A549 (cell line): ENCODE results near the gene GPR108. TPM values are rescaled to one million over a fixed set of nuclear protein-coding genes. Genes with fewer than 3 reads are reported as not detected.
"Not testable (repeated sequence)": the region's sequence is repeated elsewhere in the genome, so short reads cannot be mapped to it uniquely, and the experiment has no call there.

ENCODE experiments used
- ATAC-seq, 2 experiments: fragments of 200-7000 bp in 1 of 2; fragments of >200 bp in 1 of 2; cut with Nextera tagmentation in 1 of 2; cut with Tn5 transposase in 1 of 2; 3 replicates each; pipeline versions ENCODE4 v1.8.0 to v1.9.1; 2018 to 2020; ENCODE audit warnings: mild to moderate bottlenecking in 1 of 2, moderate library complexity in 1 of 2
- CTCF ChIA-PET: fragments of 300-600 bp; sonication (Branson Sonifier 250); formaldehyde crosslinking; extraction: SDS; loops from one replicate; lab custom pipeline; 2021; ENCODE audit warnings: antibody characterized with exemption, inconsistent platforms; lab: Yijun Ruan, JAX
- POLR2A ChIA-PET: fragments of 350-600 bp; formaldehyde crosslinking; extraction: SDS; loops from one replicate; lab custom pipeline; 2021; ENCODE audit warnings: antibody characterized with exemption, inconsistent platforms; lab: Yijun Ruan, JAX
- DNase-seq, 2 experiments: peaks; one replicate each; pipeline versions ENCODE4 v3.0.0 to v3.0.0-alpha.2; 2011 to 2016; ENCODE audit warnings: low read depth in 1 of 2, low spot score in 1 of 2
- FAIRE-seq: peaks from 2 replicates; lab custom pipeline; 2011; peaks lifted over from hg19 to GRCh38; lab: Jason Lieb, UNC
- H3K27ac ChIP-seq, 2 experiments: fragments of >200 bp; sonication (Bioruptor Twin); formaldehyde crosslinking; 3 replicates each; pipeline ENCODE4 v1.5.1; 2016 to 2017
- H3K4me1 ChIP-seq: fragments of >200 bp; sonication (Bioruptor Twin); formaldehyde crosslinking; 3 replicates; pipeline ENCODE4 v1.6.1; 2016
- H3K4me2 ChIP-seq: fragments of >200 bp; sonication (Bioruptor Twin); formaldehyde crosslinking; 3 replicates; pipeline ENCODE4 v1.6.1; 2016
- H3K4me3 ChIP-seq: fragments of >200 bp; sonication (Bioruptor Twin); formaldehyde crosslinking; 3 replicates; pipeline ENCODE4 v1.5.1; 2016
- H3K9me3 ChIP-seq: fragments of >200 bp; sonication (Bioruptor Twin); formaldehyde crosslinking; 3 replicates; pipeline ENCODE4 v1.6.1; 2016
- BHLHE40 ChIP-seq: IDR thresholded peaks from 2 replicates; pipeline ENCODE4 v1.6.1; 2012; ENCODE audit warnings: low read depth, low read length, inconsistent platforms
- CBX2 ChIP-seq: fragments of 200-600 bp; sonication (generic); IDR thresholded peaks from 2 replicates; pipeline ENCODE4 v1.6.1; 2016; ENCODE audit warnings: low read depth, mild to moderate bottlenecking, borderline replicate concordance
- CHD2 ChIP-seq: fragments of 150-350 bp; IDR thresholded peaks from 2 replicates; pipeline ENCODE4 v1.6.1; 2014; ENCODE audit warnings: low read length; ENCODE audit not compliant: partially characterized antibody
- EHF ChIP-seq: fragments of 250-450 bp; sonication (Bioruptor Pico); IDR thresholded peaks from 2 replicates; pipeline ENCODE4 v1.5.0; 2020; ENCODE audit warnings: mild to moderate bottlenecking
- FOSB ChIP-seq: fragments of 250-450 bp; sonication (Bioruptor Pico); IDR thresholded peaks from 2 replicates; pipeline ENCODE4 v1.5.0; 2020; ENCODE audit warnings: mild to moderate bottlenecking, moderate library complexity
- FOSL2 ChIP-seq, 2 experiments: fragments of 450-650 bp in 1 of 2; fragments of >200 bp in 1 of 2; sonication (Bioruptor Twin) in 1 of 2; formaldehyde crosslinking; IDR thresholded peaks; 2 replicates each; pipeline versions ENCODE4 v1.5.0 to v1.6.1; 2016 to 2020; ENCODE audit warnings: mild to moderate bottlenecking in 1 of 2, moderate library complexity in 1 of 2
- FOXS1 ChIP-seq: fragments of 250-450 bp; sonication (Bioruptor Pico); IDR thresholded peaks from 2 replicates; pipeline ENCODE4 v1.5.0; 2020; ENCODE audit warnings: mild to moderate bottlenecking, moderate library complexity
- HDAC2 ChIP-seq: fragments of 200-600 bp; sonication (generic); IDR thresholded peaks from 2 replicates; pipeline ENCODE4 v1.6.1; 2016
- HEYL ChIP-seq: fragments of 250-450 bp; sonication (Bioruptor Pico); IDR thresholded peaks from 2 replicates; pipeline ENCODE4 v1.8.0; 2021; ENCODE audit warnings: mild to moderate bottlenecking, moderate library complexity
- HOXB13 ChIP-seq: fragments of 250-450 bp; sonication (Bioruptor Pico); IDR thresholded peaks from 2 replicates; pipeline ENCODE4 v1.5.0; 2020; ENCODE audit warnings: low read depth, mild to moderate bottlenecking, moderate library complexity
- HOXB5 ChIP-seq: fragments of 250-450 bp; sonication (Bioruptor Pico); IDR thresholded peaks from 2 replicates; pipeline ENCODE4 v1.5.0; 2020; ENCODE audit warnings: mild to moderate bottlenecking, moderate library complexity
- JUNB ChIP-seq: fragments of >200 bp; sonication (Bioruptor Twin); formaldehyde crosslinking; IDR thresholded peaks from 2 replicates; pipeline ENCODE4 v1.6.1; 2016
- KDM1A ChIP-seq: fragments of 200-600 bp; sonication (generic); IDR thresholded peaks from 2 replicates; pipeline ENCODE4 v1.6.1; 2016; ENCODE audit warnings: low read depth, mild to moderate bottlenecking
- KDM5A ChIP-seq: fragments of 200-600 bp; sonication (generic); IDR thresholded peaks from 2 replicates; pipeline ENCODE4 v1.6.1; 2016; ENCODE audit warnings: antibody characterized with exemption, mild to moderate bottlenecking
- MAFK ChIP-seq: fragments of 450-650 bp; IDR thresholded peaks from 2 replicates; pipeline ENCODE4 v1.6.1; 2014; ENCODE audit not compliant: partially characterized antibody
- PHF8 ChIP-seq: fragments of 200-600 bp; sonication (generic); IDR thresholded peaks from 2 replicates; pipeline ENCODE4 v1.6.1; 2016; ENCODE audit warnings: low read depth, mild to moderate bottlenecking, antibody characterized with exemption, moderate library complexity, borderline replicate concordance
- POLR2A ChIP-seq: IDR thresholded peaks from 2 replicates; pipeline ENCODE4 v1.6.1; 2012; ENCODE audit warnings: mild to moderate bottlenecking, low read length
- RARB ChIP-seq: fragments of 250-450 bp; sonication (Bioruptor Pico); IDR thresholded peaks from 2 replicates; pipeline ENCODE4 v1.8.0; 2021; ENCODE audit warnings: mild to moderate bottlenecking, moderate library complexity
- RCOR1 ChIP-seq: fragments of 150-350 bp; IDR thresholded peaks from 2 replicates; pipeline ENCODE4 v1.6.1; 2014; ENCODE audit warnings: antibody characterized with exemption, low read length, low read depth
- RFX5 ChIP-seq: fragments of 450-650 bp; IDR thresholded peaks from 2 replicates; pipeline ENCODE4 v1.7.1; 2014; ENCODE audit warnings: antibody characterized with exemption, mild to moderate bottlenecking, moderate library complexity
- RNF2 ChIP-seq: fragments of 200-600 bp; sonication (generic); IDR thresholded peaks from 2 replicates; pipeline ENCODE4 v1.6.1; 2016; ENCODE audit warnings: low read depth, mild to moderate bottlenecking, antibody characterized with exemption, moderate library complexity, borderline replicate concordance
- TFCP2L1 ChIP-seq: fragments of 250-450 bp; sonication (Bioruptor Pico); IDR thresholded peaks from 2 replicates; pipeline ENCODE4 v1.5.0; 2021; ENCODE audit warnings: mild to moderate bottlenecking
- ZC3H11A ChIP-seq: fragments of 450-650 bp; IDR thresholded peaks from 2 replicates; pipeline ENCODE4 v1.6.1; 2014; ENCODE audit warnings: antibody characterized with exemption, mild to moderate bottlenecking
- ZFP36 ChIP-seq: fragments of 450-650 bp; IDR thresholded peaks from 2 replicates; pipeline ENCODE4 v1.6.1; 2014; ENCODE audit warnings: borderline replicate concordance; ENCODE audit not compliant: partially characterized antibody
- ZSCAN20 ChIP-seq: fragments of 250-450 bp; sonication (Bioruptor Pico); IDR thresholded peaks from 2 replicates; pipeline ENCODE4 v1.8.0; 2022; ENCODE audit warnings: mild to moderate bottlenecking, moderate library complexity
- WGBS: methylation state at CpG from one replicate; pipeline ENCODE4 v1.1.6; 2017; ENCODE audit errors: missing lambda C conversion rate; 5-methylcytosine and 5-hydroxymethylcytosine counted together
- polyA plus RNA-seq, 4 experiments: library from polyadenylated mRNA; depleted of rRNA in 3 of 4; stranded (reverse); fragments of >200 nt; fragmentation: RNase III in 1 of 4; extraction: RNeasy Plus Mini Kit Qiagen cat#74134 plus additional on column Dnase treatment in 1 of 4; gene quantifications; 2 replicates in 3 of 4; 3 replicates in 1 of 4; pipeline ENCODE4 v1.2.3, GENCODE V29; 2011 to 2017
- TF ChIP-seq, protein P1 (sequence below): fragments of >200 bp; sonication (Bioruptor Twin); formaldehyde crosslinking; IDR thresholded peaks from 2 replicates; pipeline ENCODE4 v1.6.1; 2016
- TF ChIP-seq, protein P2 (sequence below): fragments of 150-350 bp; IDR thresholded peaks from 2 replicates; pipeline ENCODE4 v1.6.1; 2014; ENCODE audit warnings: low read depth, mild to moderate bottlenecking, low read length
- TF ChIP-seq, protein P3 (sequence below): fragments of >200 bp; sonication (Bioruptor Twin); formaldehyde crosslinking; IDR thresholded peaks from 3 replicates; pipeline ENCODE4 v1.6.1; 2016
- TF ChIP-seq, protein P4 (sequence below): IDR thresholded peaks from 2 replicates; pipeline ENCODE4 v1.6.1; 2012

GPR108 gene
- polyA plus RNA-seq, 2 of the 4 experiments (the other 2 are of a cell fraction): 36.4 to 50.2 TPM

DNA sequence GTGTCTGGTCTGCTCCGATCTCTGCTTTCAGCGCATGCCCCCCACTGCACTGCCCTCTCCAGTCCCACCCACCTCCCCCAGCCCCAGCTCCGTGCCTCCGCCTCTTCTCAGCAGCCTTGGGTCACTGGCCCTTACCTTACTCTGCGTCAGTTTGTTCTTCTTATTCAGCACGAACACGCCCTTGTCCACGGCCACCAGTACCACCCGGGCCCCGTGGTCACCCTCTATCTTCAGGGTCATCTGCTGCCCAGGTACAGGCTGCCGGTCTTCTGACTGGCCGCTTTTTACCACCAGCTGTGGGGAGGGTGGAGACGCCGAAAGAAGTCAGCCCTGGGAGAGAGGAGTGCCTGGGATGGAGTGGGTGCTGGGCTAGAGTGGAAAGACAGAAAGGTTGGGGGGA is 27.8 kb downstream of the GPR108 start:
- H3K4me1 ChIP-seq: no peaks in the 10 kb centered on the region
- POLR2A ChIA-PET: no interaction called here
- no peaks in the 10 kb centered on the region for H3K9me3 ChIP-seq
- H3K27ac ChIP-seq: no peak overlapping the region
- CTCF ChIA-PET: interaction anchor here (0.6 kb wide), 1 partner anchor 197 kb away, joined by 3 read pairs; no protein-coding TSS in a partner anchor
- TF ChIP-seq, protein P1, sequence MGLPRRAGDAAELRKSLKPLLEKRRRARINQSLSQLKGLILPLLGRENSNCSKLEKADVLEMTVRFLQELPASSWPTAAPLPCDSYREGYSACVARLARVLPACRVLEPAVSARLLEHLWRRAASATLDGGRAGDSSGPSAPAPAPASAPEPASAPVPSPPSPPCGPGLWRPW: no peak
- TF ChIP-seq FOSL2 (IDR thresholded peaks at IDR 0.05) (no peak), FOSL2 (CRISPR knock-in tag; IDR thresholded peaks at IDR 0.05) (no peak), MAFK (no peak), ZC3H11A (no peak), RNF2 (no peak), FOXS1 (CRISPR knock-in tag) (no peak), ZSCAN20 (no peak)
- TF ChIP-seq, protein P2, sequence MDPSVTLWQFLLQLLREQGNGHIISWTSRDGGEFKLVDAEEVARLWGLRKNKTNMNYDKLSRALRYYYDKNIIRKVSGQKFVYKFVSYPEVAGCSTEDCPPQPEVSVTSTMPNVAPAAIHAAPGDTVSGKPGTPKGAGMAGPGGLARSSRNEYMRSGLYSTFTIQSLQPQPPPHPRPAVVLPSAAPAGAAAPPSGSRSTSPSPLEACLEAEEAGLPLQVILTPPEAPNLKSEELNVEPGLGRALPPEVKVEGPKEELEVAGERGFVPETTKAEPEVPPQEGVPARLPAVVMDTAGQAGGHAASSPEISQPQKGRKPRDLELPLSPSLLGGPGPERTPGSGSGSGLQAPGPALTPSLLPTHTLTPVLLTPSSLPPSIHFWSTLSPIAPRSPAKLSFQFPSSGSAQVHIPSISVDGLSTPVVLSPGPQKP: no peak
- TF ChIP-seq, all 56 proteins: peak for 0
- WGBS: 63% methylated on average over 12 of the region's 14 CpGs
- DNase-seq (no peak), FAIRE-seq (no peak), ATAC-seq (no peak)
- no peak overlapping the region for H3K4me3 ChIP-seq
- no peak overlapping the region for H3K4me2 ChIP-seq

DNA sequence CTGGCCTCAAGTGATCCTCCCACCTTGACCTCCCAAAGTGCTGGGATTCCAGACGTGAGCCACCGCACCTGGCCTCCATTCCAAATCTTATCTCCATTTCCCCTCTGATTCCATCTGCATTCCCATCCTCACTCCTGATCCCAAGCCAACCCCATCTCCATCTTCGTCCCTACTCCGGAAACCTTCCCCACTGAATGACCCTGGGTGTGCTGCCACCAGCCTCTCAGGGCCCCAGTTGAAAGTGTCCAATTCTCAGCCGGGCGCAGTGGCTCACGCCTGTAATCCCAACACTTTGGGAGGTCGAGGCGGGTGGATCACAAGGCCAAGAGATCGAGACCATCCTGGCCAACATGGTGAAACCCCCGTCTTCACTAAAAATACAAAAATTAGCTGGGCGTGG is 28.5 kb downstream of the GPR108 start:
- ATAC-seq, POLR2A ChIA-PET, CTCF ChIA-PET, H3K9me3 ChIP-seq, H3K27ac ChIP-seq, DNase-seq, FAIRE-seq, H3K4me3 ChIP-seq, H3K4me1 ChIP-seq, H3K4me2 ChIP-seq: not testable (repeated sequence)
- WGBS: 91% methylated on average over 11 of the region's 12 CpGs

DNA sequence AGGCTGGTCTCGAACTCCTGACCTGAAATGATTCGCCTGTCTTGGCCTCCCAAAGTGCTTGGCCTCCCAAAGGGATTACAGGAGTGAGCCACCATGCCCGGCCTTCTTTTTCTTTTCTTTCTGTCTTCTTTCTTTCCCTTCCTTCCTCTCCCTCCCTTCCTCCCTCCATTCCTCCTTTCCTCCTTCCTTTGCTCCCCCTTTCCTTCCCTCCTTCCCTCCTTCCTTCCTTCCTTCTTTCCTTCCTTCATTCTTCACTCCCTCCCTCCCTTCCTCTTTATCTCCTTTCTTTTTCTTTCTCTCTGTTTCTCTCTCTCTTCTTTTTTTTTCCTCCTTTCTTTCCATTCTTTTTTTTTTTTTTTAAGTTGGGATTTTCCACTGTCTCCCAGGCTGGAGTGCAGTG is 29.0 kb downstream of the GPR108 start:
- FAIRE-seq: no peak
- CTCF ChIA-PET: no interaction called here
- WGBS: 70% methylated on average over 3 of the region's 3 CpGs
- no peak for DNase-seq
- ATAC-seq: no peak
- Histone ChIP-seq H3K27ac (no peak overlapping the region), H3K4me2 (no peak overlapping the region), H3K4me1 (no peaks in the 10 kb centered on the region), H3K4me3 (no peak overlapping the region), H3K9me3 (no peaks in the 10 kb centered on the region)
- POLR2A ChIA-PET: no interaction called here
- no peak for TF ChIP-seq ZFP36
- no peak for TF ChIP-seq TFCP2L1 (CRISPR knock-in tag)
- no peak for TF ChIP-seq JUNB
- TF ChIP-seq, protein P3, sequence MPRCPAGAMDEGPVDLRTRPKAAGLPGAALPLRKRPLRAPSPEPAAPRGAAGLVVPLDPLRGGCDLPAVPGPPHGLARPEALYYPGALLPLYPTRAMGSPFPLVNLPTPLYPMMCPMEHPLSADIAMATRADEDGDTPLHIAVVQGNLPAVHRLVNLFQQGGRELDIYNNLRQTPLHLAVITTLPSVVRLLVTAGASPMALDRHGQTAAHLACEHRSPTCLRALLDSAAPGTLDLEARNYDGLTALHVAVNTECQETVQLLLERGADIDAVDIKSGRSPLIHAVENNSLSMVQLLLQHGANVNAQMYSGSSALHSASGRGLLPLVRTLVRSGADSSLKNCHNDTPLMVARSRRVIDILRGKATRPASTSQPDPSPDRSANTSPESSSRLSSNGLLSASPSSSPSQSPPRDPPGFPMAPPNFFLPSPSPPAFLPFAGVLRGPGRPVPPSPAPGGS: no peak
- TF ChIP-seq ZSCAN20: no peak
- no peak for TF ChIP-seq RARB (CRISPR knock-in tag)
- TF ChIP-seq, protein P4, sequence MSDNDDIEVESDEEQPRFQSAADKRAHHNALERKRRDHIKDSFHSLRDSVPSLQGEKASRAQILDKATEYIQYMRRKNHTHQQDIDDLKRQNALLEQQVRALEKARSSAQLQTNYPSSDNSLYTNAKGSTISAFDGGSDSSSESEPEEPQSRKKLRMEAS: no peak

DNA sequence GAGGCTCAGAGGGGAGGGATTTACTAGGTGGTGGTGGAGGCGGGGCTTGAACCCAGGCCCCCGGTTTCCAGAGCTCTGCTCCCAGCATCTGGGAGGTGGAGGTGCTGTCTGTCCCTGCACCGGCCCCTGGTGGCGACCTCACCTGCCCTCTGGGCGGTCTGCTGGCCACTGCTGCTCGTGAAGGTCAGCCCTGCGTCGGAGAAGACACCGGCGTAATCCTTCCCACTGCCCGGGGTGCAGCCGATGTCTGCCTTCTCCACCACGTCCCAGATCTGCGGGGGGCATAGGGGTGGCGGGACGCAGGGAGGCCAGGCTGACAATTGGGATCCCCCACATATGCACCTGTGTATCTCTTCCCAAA is 29.7 kb downstream of the GPR108 start:
- CTCF ChIA-PET: no interaction called here
- ATAC-seq: no peak

More for the DNA sequence above, 29.7 kb downstream of the GPR108 start:
- 91% methylated on average over 12 of the region's 16 CpGs for WGBS
- Histone ChIP-seq H3K9me3 (no peaks in the 10 kb centered on the region), H3K4me3 (no peak overlapping the region), H3K4me1 (no peaks in the 10 kb centered on the region), H3K4me2 (no peak overlapping the region), H3K27ac (no peak overlapping the region)
- POLR2A ChIA-PET: no interaction called here
- DNase-seq (no peak), FAIRE-seq (no peak)
- TF ChIP-seq HEYL (CRISPR knock-in tag): no peak
- TF ChIP-seq HOXB13 (CRISPR knock-in tag): no peak
- no peak for TF ChIP-seq RCOR1
- TF ChIP-seq HDAC2: no peak
- no peak for TF ChIP-seq POLR2A
- TF ChIP-seq TFCP2L1 (CRISPR knock-in tag): no peak
- TF ChIP-seq PHF8: no peak
- TF ChIP-seq, protein P2: no peak
- no peak for TF ChIP-seq FOSB (CRISPR knock-in tag)
- no peak for TF ChIP-seq BHLHE40
- TF ChIP-seq KDM1A: no peak
- no peak for TF ChIP-seq EHF
- TF ChIP-seq CBX2: no peak
- TF ChIP-seq HOXB5 (CRISPR knock-in tag): no peak
- TF ChIP-seq FOSL2 (IDR thresholded peaks at IDR 0.05): no peak
- TF ChIP-seq FOSL2 (CRISPR knock-in tag; IDR thresholded peaks at IDR 0.05): no peak
- TF ChIP-seq RFX5: no peak
- TF ChIP-seq ZFP36: no peak
- TF ChIP-seq MAFK: no peak
- no peak for TF ChIP-seq CHD2
- no peak for TF ChIP-seq KDM5A
